ENCODE data around the gene PCP4L1.
A peak's percentile ranks its signal among the peaks of the same experiment; 100 is the strongest.
"Not testable (repeated sequence)": the region's sequence is repeated elsewhere in the genome, so short reads cannot be mapped to it uniquely, and the experiment has no call there.

PCP4L1 gene

GRCh38 chr1:161258439-161259344 is at the start of gene PCP4L1:
TSS of gene PCP4L1 (plus strand) at chr1:161258745. CDS start at chr1:161258975, 230 bp downstream.
- DNase-seq (ENCODE audit: low spot score), result no peak

- peak; percentile 70 for DNase-seq (ENCODE audit: low spot score)
Observed at GRCh38 chr1:161209790-161210409, 48.6 kb upstream of the PCP4L1 start.

- DNase-seq (ENCODE audit: low spot score), result no peak
Observed at GRCh38 chr1:161214369-161214768, 44.2 kb upstream of the PCP4L1 start.

GRCh38 chr1:161215076-161215475 is 43.5 kb upstream of the PCP4L1 start, which contains the start of gene FCER1G:
TSS of gene FCER1G (plus strand) at chr1:161215295. CDS start at chr1:161215322, 27 bp downstream.
- no peak for DNase-seq (ENCODE audit: low spot score)

GRCh38 chr1:161216945-161217712 is 41.4 kb upstream of the PCP4L1 start:
- no peak for DNase-seq (ENCODE audit: low spot score)

GRCh38 chr1:161217831-161218230 is 40.7 kb upstream of the PCP4L1 start:
- DNase-seq (ENCODE audit: low spot score), result no peak

GRCh38 chr1:161218301-161219077 is 40.1 kb upstream of the PCP4L1 start:
- no peak for DNase-seq (ENCODE audit: low spot score)

- no peak for DNase-seq (ENCODE audit: low spot score)
Observed at GRCh38 chr1:161219078-161219892, 39.3 kb upstream of the PCP4L1 start.

- DNase-seq (ENCODE audit: low spot score), result no peak
Observed at GRCh38 chr1:161220002-161220401, 38.5 kb upstream of the PCP4L1 start.

- no peak for DNase-seq (ENCODE audit: low spot score)
Observed at GRCh38 chr1:161222175-161223019, 36.1 kb upstream of the PCP4L1 start.

- DNase-seq (ENCODE audit: low spot score), result no peak
Observed at GRCh38 chr1:161223805-161224694, 34.5 kb upstream of the PCP4L1 start.

GRCh38 chr1:161224695-161225087 is 33.9 kb upstream of the PCP4L1 start:
- not testable (repeated sequence) for DNase-seq (ENCODE audit: low spot score)

GRCh38 chr1:161225178-161225533 is 33.4 kb upstream of the PCP4L1 start:
- DNase-seq (ENCODE audit: low spot score), result no peak

- DNase-seq (ENCODE audit: low spot score), result peak; percentile 97
Observed at GRCh38 chr1:161225534-161226319, 32.8 kb upstream of the PCP4L1 start, which contains the start of gene TOMM40L. TSS of gene TOMM40L (plus strand) at chr1:161226060. CDS start at chr1:161226490, 430 bp downstream.

- no peak for DNase-seq (ENCODE audit: low spot score)
Observed at GRCh38 chr1:161226320-161226711, 32.2 kb upstream of the PCP4L1 start.

- DNase-seq (ENCODE audit: low spot score), result no peak
Observed at GRCh38 chr1:161226759-161227158, 31.8 kb upstream of the PCP4L1 start.

GRCh38 chr1:161227196-161227871 is 31.2 kb upstream of the PCP4L1 start:
- peak; percentile 64 for DNase-seq (ENCODE audit: low spot score)
